Stimulated activated memory B cell treated with anti-CD40 and anti-IgM and Interleukin-4, amounts not matched to agents 10 μg/mL and 1 μg/mL and 100 μg/mL, for 72 hours (primary cell): ENCODE results near the gene POLR3C.

ENCODE experiments used
- ATAC-seq: fragments of 150-1000 bp; cut with Tn5 transposase; 2 replicates; pipeline ENCODE4 v1.10.0; 2021
- H3K27ac Mint-ChIP-seq: one replicate; pipeline ENCODE4 v1.8.0; 2022; ENCODE audit warnings: mild to moderate bottlenecking, mixed read lengths
- H3K27me3 Mint-ChIP-seq: one replicate; pipeline ENCODE4 v1.8.0; 2022; ENCODE audit warnings: mixed read lengths
- H3K36me3 Mint-ChIP-seq: one replicate; pipeline ENCODE4 v1.8.0; 2022; ENCODE audit warnings: mixed read lengths
- H3K4me1 Mint-ChIP-seq: one replicate; pipeline ENCODE4 v1.8.0; 2022; ENCODE audit warnings: mixed read lengths
- H3K4me3 Mint-ChIP-seq: one replicate; pipeline ENCODE4 v1.8.0; 2022; ENCODE audit warnings: mild to moderate bottlenecking, moderate library complexity, mixed read lengths
- H3K9me3 Mint-ChIP-seq: one replicate; pipeline ENCODE4 v1.8.0; 2022; ENCODE audit warnings: mixed read lengths

The POLR3C gene

DNA sequence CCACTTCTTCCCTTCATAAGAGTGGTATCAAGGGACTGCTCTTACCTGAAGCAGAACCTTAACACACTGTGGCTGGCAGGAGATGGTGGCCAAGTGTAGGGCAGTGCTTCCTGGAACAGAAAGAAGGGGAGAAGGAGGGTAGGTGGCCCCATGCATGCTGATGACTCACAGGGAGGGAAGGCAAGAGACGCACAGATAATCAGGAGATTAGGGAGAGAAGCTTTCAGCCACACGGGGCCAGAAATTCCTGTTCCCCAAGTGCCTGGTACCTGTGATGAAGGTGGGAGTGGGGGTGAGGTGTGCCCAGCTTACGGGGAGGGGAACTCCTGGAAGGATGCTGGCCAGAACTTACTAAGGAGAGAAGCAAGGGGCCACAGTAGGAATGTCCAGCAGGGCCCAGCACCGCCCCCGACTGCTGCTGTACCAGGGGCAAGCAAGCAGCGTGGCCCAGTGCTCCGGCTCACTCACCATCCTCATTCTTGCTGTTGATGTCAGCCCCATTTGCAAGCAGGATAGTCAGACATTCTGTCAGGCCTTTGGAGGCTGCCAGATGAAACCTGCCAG, 54.0 kb downstream of the POLR3C start:
- H3K4me1 Mint-ChIP-seq, result peaks cover 1% of the 10 kb centered on the region
- no peaks in the 10 kb centered on the region for H3K9me3 Mint-ChIP-seq
- no peaks in the 10 kb centered on the region for H3K36me3 Mint-ChIP-seq
- no peak overlapping the region for H3K4me3 Mint-ChIP-seq
- no peak overlapping the region for H3K27ac Mint-ChIP-seq
- peaks cover 24% of the 10 kb centered on the region for H3K27me3 Mint-ChIP-seq
- no peak for ATAC-seq

DNA sequence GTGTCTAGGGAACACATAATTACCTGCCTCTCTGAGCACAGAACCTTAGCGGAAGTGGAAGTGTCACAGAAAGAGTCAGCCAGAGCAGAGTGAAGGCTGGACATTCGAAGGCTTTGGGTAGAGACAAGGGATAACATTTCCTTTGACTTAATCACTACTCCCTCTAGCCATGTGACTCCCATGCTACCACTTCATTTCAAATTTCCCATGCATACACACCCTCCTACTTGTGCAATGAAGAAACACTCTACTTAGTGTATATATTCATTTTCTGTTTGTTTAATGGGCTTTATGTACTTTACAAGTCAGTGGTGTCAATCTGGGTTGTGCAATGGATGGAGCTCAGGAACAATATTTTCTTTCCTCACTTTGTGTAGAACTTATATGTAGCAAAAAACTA, 54.7 kb downstream of the POLR3C start:
- no peak for ATAC-seq
- Mint-ChIP-seq H3K36me3 (no peaks in the 10 kb centered on the region), H3K4me1 (no peaks in the 10 kb centered on the region), H3K27me3 (peaks cover 26% of the 10 kb centered on the region), H3K4me3 (no peak overlapping the region), H3K27ac (no peak overlapping the region), H3K9me3 (no peaks in the 10 kb centered on the region)

DNA sequence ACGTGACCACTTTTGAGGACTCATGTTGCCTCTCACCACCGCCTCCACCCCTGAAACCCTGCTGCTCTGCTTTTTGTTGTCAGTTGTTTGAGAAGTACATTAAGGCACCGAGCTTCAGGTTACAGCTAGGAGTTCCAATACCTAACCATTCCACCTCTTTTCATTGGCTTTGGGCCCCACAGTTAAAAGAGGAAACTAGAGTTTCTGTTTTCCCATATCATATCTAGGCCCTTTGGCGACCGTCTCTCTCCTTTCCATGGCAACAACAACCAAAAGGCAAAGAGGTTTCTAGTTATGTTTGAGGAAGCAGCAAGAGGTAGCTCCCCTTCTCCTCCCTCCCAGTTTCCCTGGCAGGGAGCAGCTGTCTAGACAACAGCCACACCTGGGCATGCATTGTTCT, 55.8 kb downstream of the POLR3C start:
- Mint-ChIP-seq H3K9me3 (no peaks in the 10 kb centered on the region), H3K4me1 (peaks cover 4% of the 10 kb centered on the region), H3K27me3 (peaks cover 33% of the 10 kb centered on the region), H3K36me3 (no peaks in the 10 kb centered on the region), H3K4me3 (no peak overlapping the region), H3K27ac (no peak overlapping the region)
- no peak for ATAC-seq

DNA sequence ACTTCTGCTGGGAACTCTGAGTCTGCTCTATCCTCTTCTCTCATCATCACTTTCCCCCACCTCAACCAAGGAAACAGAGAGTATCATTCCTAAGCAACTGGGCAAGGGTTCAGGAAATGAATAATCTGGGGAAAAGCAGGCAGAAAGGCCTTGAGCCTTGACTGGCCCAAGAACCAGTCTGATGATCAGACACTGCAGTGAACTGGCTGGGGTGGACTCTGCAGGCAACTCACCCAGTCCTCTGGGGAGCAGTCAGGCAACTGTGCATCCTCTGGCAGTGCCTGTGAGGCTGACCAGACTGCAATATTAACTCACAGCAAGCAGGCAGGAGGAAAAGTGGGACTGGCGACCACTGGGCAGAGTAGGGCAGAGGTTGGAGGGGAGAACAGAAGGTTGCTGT, 60.7 kb downstream of the POLR3C start:
- peak overlapping the region; percentile 83 for H3K4me3 Mint-ChIP-seq
- peaks cover 15% of the 10 kb centered on the region for H3K4me1 Mint-ChIP-seq
- peaks cover 24% of the 10 kb centered on the region for H3K27me3 Mint-ChIP-seq
- no peak overlapping the region for H3K27ac Mint-ChIP-seq
- no peaks in the 10 kb centered on the region for H3K36me3 Mint-ChIP-seq
- ATAC-seq, result no peak
- no peaks in the 10 kb centered on the region for H3K9me3 Mint-ChIP-seq

DNA sequence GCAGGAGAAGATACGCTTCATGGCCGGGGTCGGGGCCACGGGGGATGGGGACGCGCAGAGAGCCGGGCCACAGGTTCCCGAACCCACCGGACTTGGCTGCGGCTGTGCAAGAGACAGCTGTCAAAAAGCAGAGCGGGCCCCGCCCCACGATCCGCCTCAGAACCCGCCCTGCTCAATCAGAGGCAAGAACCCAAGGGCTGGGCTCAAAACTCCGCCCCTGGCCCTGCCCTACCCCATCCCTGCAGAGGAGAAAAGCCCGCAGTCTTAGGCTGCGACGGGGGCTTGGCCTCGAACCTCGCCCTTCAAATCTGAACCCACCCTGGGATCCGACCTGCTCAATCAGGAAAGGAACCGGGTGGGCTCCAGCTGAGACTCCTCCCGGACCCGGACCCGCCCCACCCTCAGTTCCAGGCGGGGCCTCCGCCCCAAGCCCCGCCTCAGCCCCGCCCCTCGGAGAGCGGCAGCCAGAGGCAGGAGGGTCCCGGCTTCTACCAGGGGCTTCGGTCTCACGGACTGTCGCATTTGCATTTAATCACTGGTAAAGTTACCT, 61.8 kb downstream of the POLR3C start, which contains the start of gene ANKRD35:
Gene ANKRD35 (minus strand): TSS at position 129 of the 550 bp plus-strand sequence. CDS start 108 bp downstream, at position 21.
- Mint-ChIP-seq H3K36me3 (no peaks in the 10 kb centered on the region), H3K9me3 (no peaks in the 10 kb centered on the region), H3K27ac (no peak within 1 kb of the TSS), H3K4me3 (peak within 1 kb of the TSS; percentile 83), H3K4me1 (peaks cover 15% of the 10 kb centered on the region), H3K27me3 (peaks cover 24% of the 10 kb centered on the region)
- peak; percentile 99 for ATAC-seq

DNA sequence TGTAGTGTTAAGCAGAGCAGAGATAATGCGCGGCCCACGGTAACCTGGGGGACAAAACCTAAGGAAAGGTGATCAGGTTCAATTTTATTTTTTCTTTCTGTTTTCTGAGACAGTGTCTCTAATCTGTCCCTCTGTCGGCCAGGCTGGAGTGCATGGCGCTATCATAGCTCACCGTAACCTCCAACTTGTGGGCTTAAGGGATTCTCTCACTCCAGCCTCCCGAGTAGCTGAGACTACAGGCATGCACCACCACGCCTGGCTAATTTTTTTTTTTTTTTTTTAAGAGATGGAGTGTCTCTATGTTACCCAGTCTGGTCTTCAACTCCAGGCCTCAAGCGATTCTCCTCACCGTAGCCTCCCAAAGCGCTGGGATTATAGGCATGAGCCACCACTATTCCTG, 62.4 kb downstream of the POLR3C start:
- no peak overlapping the region for H3K27ac Mint-ChIP-seq
- H3K36me3 Mint-ChIP-seq, result no peaks in the 10 kb centered on the region
- no peaks in the 10 kb centered on the region for H3K9me3 Mint-ChIP-seq
- H3K27me3 Mint-ChIP-seq, result peaks cover 24% of the 10 kb centered on the region
- ATAC-seq, result no peak
- H3K4me3 Mint-ChIP-seq, result peak overlapping the region; percentile 83
- peaks cover 15% of the 10 kb centered on the region for H3K4me1 Mint-ChIP-seq

DNA sequence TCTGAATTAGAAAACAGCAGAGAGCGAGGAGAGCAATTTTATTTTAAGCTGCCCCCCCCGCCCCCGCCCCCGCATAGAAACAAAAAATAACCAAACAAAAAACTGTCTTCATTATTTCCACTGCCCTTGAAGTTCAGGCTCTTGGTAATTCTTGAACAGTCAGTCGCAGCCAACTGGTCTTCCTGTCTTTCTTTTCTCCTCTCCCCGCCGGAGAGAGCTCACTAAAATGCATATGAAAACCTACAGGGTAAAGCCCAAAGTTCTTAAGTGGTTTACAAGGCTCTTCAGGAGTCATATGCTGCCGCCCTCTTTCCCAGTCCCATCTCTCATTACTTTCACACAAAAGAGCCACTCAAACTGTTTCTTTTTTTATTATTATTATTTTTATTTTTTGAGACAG, 62.8 kb downstream of the POLR3C start:
- no peak overlapping the region for H3K27ac Mint-ChIP-seq
- H3K4me1 Mint-ChIP-seq, result peaks cover 15% of the 10 kb centered on the region
- H3K36me3 Mint-ChIP-seq, result no peaks in the 10 kb centered on the region
- ATAC-seq, result no peak
- peak overlapping the region; percentile 83 for H3K4me3 Mint-ChIP-seq
- peaks cover 24% of the 10 kb centered on the region for H3K27me3 Mint-ChIP-seq
- no peaks in the 10 kb centered on the region for H3K9me3 Mint-ChIP-seq

DNA sequence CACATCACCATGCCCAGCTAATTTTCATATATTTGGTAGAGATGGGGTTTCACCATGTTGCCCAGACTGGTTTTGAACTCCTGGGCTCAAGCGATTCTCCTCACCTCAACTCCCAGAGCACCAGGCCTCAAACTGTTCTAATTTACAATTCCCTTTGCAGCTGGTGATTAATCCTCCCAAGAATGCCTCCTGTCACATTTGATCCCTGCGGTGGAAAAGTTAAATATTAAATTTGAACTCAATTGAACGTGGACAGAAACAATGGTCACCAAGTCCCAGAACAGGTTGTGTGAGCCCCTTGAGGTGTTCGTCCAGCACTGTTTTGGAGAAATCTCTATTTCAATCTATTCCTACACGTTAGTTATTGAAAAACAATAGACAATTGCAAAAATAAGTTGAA, 63.6 kb downstream of the POLR3C start:
- H3K36me3 Mint-ChIP-seq, result no peaks in the 10 kb centered on the region
- H3K4me3 Mint-ChIP-seq, result no peak overlapping the region
- no peak for ATAC-seq
- H3K27ac Mint-ChIP-seq, result no peak overlapping the region
- peaks cover 24% of the 10 kb centered on the region for H3K27me3 Mint-ChIP-seq
- H3K9me3 Mint-ChIP-seq, result no peaks in the 10 kb centered on the region
- H3K4me1 Mint-ChIP-seq, result peaks cover 15% of the 10 kb centered on the region

DNA sequence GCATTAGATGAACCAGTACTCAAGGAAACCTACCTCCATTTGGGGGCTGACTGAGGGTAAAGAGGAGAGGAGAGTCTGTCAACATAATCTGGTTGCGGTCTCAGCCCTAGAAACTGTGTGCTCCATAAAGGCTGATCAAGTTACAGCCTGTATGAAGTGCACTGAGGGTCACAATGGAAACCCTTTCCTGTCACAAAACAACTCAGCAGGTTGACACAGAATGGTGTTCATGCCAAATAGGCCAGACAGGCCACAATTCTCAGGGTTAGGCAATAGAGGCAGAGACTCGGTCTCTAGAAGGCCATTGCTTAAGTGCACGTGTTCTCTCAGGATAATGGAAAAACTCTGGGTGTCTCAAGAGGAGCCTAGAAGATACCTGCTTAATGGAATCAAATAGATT, 65.7 kb downstream of the POLR3C start:
- no peak for ATAC-seq
- H3K27ac Mint-ChIP-seq, result no peak overlapping the region
- H3K9me3 Mint-ChIP-seq, result no peaks in the 10 kb centered on the region
- H3K27me3 Mint-ChIP-seq, result peaks cover 11% of the 10 kb centered on the region
- H3K36me3 Mint-ChIP-seq, result no peaks in the 10 kb centered on the region
- H3K4me1 Mint-ChIP-seq, result peaks cover 12% of the 10 kb centered on the region
- no peak overlapping the region for H3K4me3 Mint-ChIP-seq

DNA sequence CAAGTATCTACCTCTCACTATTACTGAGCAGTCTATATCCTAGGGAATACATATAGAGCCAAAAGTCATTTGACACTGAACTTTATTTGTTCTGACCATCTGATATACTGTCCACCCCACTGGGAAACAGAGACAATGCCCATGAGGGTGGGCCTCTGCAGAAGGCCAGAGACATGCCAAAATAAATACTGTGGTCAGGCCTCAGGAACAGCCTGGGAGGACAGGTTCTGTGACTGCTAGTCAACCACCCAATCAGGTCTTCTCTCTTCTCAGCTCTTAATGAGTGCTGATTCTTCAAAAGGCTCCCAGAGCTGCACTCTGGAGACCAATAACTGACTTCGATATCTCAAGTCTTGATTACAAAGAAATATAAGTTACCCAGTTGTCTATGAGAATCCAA, 67.1 kb downstream of the POLR3C start:
- no peak for ATAC-seq
- no peaks in the 10 kb centered on the region for H3K36me3 Mint-ChIP-seq
- no peak overlapping the region for H3K27ac Mint-ChIP-seq
- no peaks in the 10 kb centered on the region for H3K4me1 Mint-ChIP-seq
- H3K4me3 Mint-ChIP-seq, result no peak overlapping the region
- no peaks in the 10 kb centered on the region for H3K9me3 Mint-ChIP-seq
- no peaks in the 10 kb centered on the region for H3K27me3 Mint-ChIP-seq

DNA sequence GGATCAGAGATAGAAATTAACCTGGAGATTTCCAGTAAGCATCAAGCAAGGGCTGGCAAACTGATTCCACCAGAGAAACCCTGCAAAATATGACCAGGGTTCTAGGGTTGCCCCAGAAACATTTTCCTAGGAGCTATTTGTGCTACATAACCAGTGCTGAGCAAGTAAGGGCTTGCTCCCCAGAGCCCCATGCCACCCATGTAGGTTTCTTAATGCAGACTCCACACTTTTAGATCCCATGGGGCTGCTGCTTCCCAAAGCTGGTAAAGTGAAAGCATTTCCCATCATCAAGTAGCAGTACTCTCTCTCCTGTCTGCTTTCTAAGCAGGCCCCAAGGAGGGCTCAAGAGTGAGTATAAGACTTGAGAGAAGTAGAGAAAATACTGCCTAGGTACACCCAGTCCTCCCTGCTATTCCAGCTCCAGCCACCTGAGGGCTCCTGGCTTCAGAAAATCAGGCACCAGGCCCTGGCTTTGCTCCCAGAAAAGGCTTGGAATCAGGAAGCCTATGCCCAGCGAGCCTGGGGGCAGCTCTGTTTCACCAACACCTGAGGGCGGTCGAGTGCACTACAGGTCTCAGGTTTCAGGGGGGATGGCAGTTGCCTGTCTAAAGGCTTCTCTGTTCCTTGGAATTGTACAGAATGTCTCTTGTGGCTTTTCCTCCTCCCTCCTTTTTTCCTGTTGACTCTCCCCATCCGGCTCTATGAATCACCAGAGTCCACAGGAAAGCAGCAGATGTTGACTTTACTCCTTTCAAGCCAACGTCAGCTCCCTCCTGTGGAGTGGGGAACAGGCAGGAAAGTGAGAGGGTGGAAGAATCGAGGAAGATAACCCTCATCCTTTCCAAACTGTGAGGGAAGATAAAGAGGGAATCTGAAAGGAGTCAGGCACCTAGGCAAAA, 67.8 kb downstream of the POLR3C start:
- no peak overlapping the region for H3K27ac Mint-ChIP-seq
- H3K36me3 Mint-ChIP-seq, result peaks cover under 1% of the 10 kb centered on the region
- no peaks in the 10 kb centered on the region for H3K9me3 Mint-ChIP-seq
- H3K27me3 Mint-ChIP-seq, result no peaks in the 10 kb centered on the region
- H3K4me1 Mint-ChIP-seq, result no peaks in the 10 kb centered on the region
- peak; percentile 53 for ATAC-seq
- H3K4me3 Mint-ChIP-seq, result no peak overlapping the region

DNA sequence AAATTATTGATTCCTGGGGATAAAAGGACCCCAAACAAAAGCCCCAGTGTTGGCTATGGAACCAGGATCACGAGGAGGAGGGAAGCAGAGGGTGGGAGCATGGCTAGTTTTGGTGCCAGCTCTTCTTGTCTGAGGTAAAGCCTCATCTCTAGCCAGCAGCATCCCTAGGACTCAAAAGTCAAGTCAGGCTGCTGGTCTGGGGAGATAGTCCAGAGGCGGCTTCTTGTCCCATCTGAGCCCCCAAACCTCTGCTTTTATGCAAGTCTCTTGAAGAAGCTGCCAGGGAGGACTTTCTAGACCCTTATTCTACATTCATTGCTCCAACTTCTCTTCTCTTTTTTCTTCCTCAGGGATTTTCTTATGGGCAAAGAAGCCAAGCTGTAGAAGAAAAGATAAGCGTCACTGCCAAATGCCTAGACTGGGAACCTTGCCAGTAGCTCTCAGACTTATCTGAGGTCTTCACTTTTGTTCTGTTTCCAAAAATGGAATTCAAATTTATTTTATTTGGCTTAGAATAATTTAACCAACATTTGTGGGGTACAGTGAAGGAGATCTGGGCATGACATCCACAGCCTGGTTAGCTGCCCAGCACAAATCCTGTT, 68.6 kb downstream of the POLR3C start:
- Mint-ChIP-seq H3K9me3 (no peaks in the 10 kb centered on the region), H3K36me3 (peaks cover 8% of the 10 kb centered on the region), H3K27ac (no peak overlapping the region), H3K4me3 (no peak overlapping the region), H3K4me1 (no peaks in the 10 kb centered on the region), H3K27me3 (no peaks in the 10 kb centered on the region)
- ATAC-seq, result no peak

DNA sequence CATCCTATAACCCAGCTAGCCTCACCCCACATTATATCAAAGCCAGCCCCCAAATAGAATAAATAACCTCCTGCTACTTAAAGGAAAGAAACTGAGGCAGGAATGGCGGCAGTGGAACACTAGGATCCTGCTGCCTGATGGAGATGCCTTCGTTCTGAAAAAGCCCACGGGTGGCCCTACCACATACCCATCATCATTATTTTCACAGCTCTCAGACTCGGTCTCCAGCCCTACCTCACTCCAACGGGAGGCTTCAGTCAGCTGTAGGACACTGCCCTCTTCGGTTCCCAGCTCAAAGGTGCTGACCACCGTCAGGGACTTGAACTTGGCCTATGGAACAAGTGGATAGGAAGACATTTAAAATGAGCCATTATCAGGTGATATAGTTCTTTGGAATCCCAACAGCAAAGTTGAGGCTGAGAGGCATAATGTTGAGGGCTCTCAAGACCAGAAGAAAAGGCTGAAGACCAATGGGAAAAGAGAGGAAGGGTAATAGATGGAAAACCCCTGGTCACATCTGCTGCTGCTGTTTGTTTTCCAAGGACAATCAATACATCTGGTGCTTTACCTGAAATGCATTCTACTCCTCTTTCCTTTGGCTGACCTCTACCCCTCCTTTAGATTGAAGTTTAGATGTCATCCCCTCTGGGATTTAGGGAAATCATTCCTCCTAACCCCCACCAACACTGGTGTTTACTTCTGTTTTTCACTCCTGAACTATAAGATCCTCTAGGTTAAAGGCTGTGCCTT, 69.5 kb downstream of the POLR3C start:
- Mint-ChIP-seq H3K4me3 (no peak overlapping the region), H3K9me3 (no peaks in the 10 kb centered on the region), H3K4me1 (no peaks in the 10 kb centered on the region), H3K27ac (no peak overlapping the region), H3K36me3 (peaks cover 12% of the 10 kb centered on the region), H3K27me3 (no peaks in the 10 kb centered on the region)
- ATAC-seq, result no peak
